ENCODE measurements around the gene TEX2. TPM values are rescaled to one million over a fixed set of nuclear protein-coding genes. Genes with fewer than 3 reads are reported as not detected.
"Not testable (repeated sequence)": the region's sequence is repeated elsewhere in the genome, so short reads cannot be mapped to it uniquely, and the experiment has no call there.

Gene TEX2
- total and polyA plus RNA-seq, 2 donors (not counting 3 experiments of a cell fraction or from before 2014, with no cell fraction given), result 13.3 to 25.8 TPM

GRCh38 chr17:64240741-64241347 lies 22.2 kb downstream of the TEX2 start:
- no peak for TF ChIP-seq MYC (IDR thresholded peaks at IDR 0.05; ENCODE audit: low read depth, low read length)
- peak; percentile 70 for FAIRE-seq
- ChIA-PET CTCF (interaction anchor here (0.9 to 2.9 kb wide), 10 partner anchors 10 to 107 kb away, joined by 3 to 8 read pairs (median 4); no protein-coding TSS in a partner anchor), POLR2A (interaction anchor here (1.2 kb wide), 1 partner anchor 96 kb away, joined by 3 read pairs; no protein-coding TSS in a partner anchor)
- Histone ChIP-seq H2AFZ (ENCODE audit: low read depth, low read length) (no peak overlapping the region), H4K20me1 (replicated peaks; ENCODE audit: control insufficient read depth, extremely low read depth, insufficient read depth, low read length) (no peaks in the 10 kb centered on the region), H3K4me1 (ENCODE audit: control insufficient read depth, extremely low read depth, insufficient read depth, low read length) (peaks cover 6% of the 10 kb centered on the region), H3K36me3 (ENCODE audit: control insufficient read depth in 2 of 2, extremely low read depth in 1 of 2, insufficient read depth in 2 of 2, low read length in 2 of 2) (no peaks in the 10 kb centered on the region), H3K27ac (ENCODE audit: insufficient read depth, low read depth, low read length) (no peak overlapping the region), H3K9ac (replicated peaks; ENCODE audit: extremely low read depth, insufficient read depth, low read length) (no peak overlapping the region), H3K4me2 (ENCODE audit: insufficient read depth, low read length) (no peak overlapping the region), H3K9me3 (replicated peaks; ENCODE audit: control insufficient read depth, insufficient read depth, low read length) (no peaks in the 10 kb centered on the region), H3K27me3 (ENCODE audit: control insufficient read depth in 2 of 2, insufficient read depth in 2 of 2, low read length in 2 of 2) (no peaks in the 10 kb centered on the region), H3K4me3 (replicated peaks in 1 of 3; ENCODE audit: insufficient read depth in 1 of 3, low read depth in 1 of 3, low read length in 3 of 3) (no peak overlapping the region), H3K79me2 (ENCODE audit: control insufficient read depth, insufficient read depth, low read length) (peaks cover 2% of the 10 kb centered on the region), H3K9me1 (replicated peaks; ENCODE audit: control insufficient read depth, extremely low read depth, insufficient read depth, low read length) (no peaks in the 10 kb centered on the region)
- dilution Hi-C loops (cut with MboI; ENCODE audit: extremely low pct_ligation_motif_present, low sequenced_read_pairs), result no loop called here
- intact Hi-C loops (cut with micrococcal nuclease), result no loop called here
- no TSS peak for BruUV-seq (replicated peaks)
- DNase-seq (ENCODE audit: low read depth, low spot score), result peak; percentile 75

- dilution Hi-C loops (cut with MboI; ENCODE audit: extremely low pct_ligation_motif_present, low sequenced_read_pairs) (no loop called here), intact Hi-C loops (cut with micrococcal nuclease) (no loop called here)
- POLR2A ChIA-PET, result no interaction called here
- H2AFZ ChIP-seq (ENCODE audit: low read depth, low read length), result no peak overlapping the region
- TF ChIP-seq, protein P1, sequence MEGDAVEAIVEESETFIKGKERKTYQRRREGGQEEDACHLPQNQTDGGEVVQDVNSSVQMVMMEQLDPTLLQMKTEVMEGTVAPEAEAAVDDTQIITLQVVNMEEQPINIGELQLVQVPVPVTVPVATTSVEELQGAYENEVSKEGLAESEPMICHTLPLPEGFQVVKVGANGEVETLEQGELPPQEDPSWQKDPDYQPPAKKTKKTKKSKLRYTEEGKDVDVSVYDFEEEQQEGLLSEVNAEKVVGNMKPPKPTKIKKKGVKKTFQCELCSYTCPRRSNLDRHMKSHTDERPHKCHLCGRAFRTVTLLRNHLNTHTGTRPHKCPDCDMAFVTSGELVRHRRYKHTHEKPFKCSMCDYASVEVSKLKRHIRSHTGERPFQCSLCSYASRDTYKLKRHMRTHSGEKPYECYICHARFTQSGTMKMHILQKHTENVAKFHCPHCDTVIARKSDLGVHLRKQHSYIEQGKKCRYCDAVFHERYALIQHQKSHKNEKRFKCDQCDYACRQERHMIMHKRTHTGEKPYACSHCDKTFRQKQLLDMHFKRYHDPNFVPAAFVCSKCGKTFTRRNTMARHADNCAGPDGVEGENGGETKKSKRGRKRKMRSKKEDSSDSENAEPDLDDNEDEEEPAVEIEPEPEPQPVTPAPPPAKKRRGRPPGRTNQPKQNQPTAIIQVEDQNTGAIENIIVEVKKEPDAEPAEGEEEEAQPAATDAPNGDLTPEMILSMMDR (IDR thresholded peaks at IDR 0.05; ENCODE audit: extremely low read depth in 1 of 2, insufficient read depth in 1 of 2, low read depth in 1 of 2, low read length in 2 of 2), result peak in 1 of 2 donors; percentile 17
- no peak for TF ChIP-seq EZH2 (IDR thresholded peaks at IDR 0.05; ENCODE audit: borderline replicate concordance, low read depth, low read length, severe bottlenecking)
- H3K9me3 ChIP-seq (replicated peaks; ENCODE audit: control insufficient read depth, insufficient read depth, low read length), result no peaks in the 10 kb centered on the region
- CTCF ChIA-PET, result interaction anchor here (0.7 to 2.9 kb wide), 11 partner anchors 10 to 212 kb away, joined by 3 to 8 read pairs (median 6); no protein-coding TSS in a partner anchor
- no peak overlapping the region for H3K27ac ChIP-seq (ENCODE audit: insufficient read depth, low read depth, low read length)
- H3K27me3 ChIP-seq (ENCODE audit: control insufficient read depth in 2 of 2, insufficient read depth in 2 of 2, low read length in 2 of 2), result no peaks in the 10 kb centered on the region
- H3K4me2 ChIP-seq (ENCODE audit: insufficient read depth, low read length), result no peak overlapping the region
- no peak overlapping the region for H3K9ac ChIP-seq (replicated peaks; ENCODE audit: extremely low read depth, insufficient read depth, low read length)
- no peak overlapping the region for H3K4me3 ChIP-seq (replicated peaks in 1 of 3; ENCODE audit: insufficient read depth in 1 of 3, low read depth in 1 of 3, low read length in 3 of 3)
- no peaks in the 10 kb centered on the region for H3K9me1 ChIP-seq (replicated peaks; ENCODE audit: control insufficient read depth, extremely low read depth, insufficient read depth, low read length)
- peaks cover 2% of the 10 kb centered on the region for H3K79me2 ChIP-seq (ENCODE audit: control insufficient read depth, insufficient read depth, low read length)
- FAIRE-seq, result peak; percentile 15
- no peaks in the 10 kb centered on the region for H3K36me3 ChIP-seq (ENCODE audit: control insufficient read depth in 2 of 2, extremely low read depth in 1 of 2, insufficient read depth in 2 of 2, low read length in 2 of 2)
- no peaks in the 10 kb centered on the region for H4K20me1 ChIP-seq (replicated peaks; ENCODE audit: control insufficient read depth, extremely low read depth, insufficient read depth, low read length)
- no TSS peak for BruUV-seq (replicated peaks)
- DNase-seq (ENCODE audit: low read depth, low spot score), result no peak
- peaks cover 6% of the 10 kb centered on the region for H3K4me1 ChIP-seq (ENCODE audit: control insufficient read depth, extremely low read depth, insufficient read depth, low read length)
These were observed 22.8 kb downstream of the TEX2 start for GRCh38 chr17:64240261-64240740.

DNA sequence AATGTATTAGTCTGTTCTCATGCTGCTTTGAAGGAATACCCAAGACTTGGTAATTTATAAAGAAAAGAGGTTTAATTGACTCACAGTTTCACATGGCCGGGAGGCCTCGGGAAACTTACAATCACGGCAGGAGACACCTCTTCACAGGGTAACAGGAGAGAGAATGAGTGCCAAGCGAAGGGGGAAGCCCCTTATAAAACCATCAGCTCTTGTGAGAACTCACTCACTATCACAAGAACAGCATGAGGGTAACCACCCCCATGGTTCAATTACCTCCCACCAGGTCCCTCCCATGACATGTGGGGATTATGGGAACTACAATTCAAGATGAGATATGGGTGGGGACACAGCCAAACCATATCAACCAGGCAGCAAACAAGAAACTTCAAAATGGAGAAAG lies 24.6 kb downstream of the TEX2 start:
- H3K4me3 ChIP-seq (replicated peaks in 1 of 3; ENCODE audit: insufficient read depth in 1 of 3, low read depth in 1 of 3, low read length in 3 of 3); H2AFZ ChIP-seq (ENCODE audit: low read depth, low read length); FAIRE-seq; H3K27ac ChIP-seq (ENCODE audit: insufficient read depth, low read depth, low read length); POLR2A ChIA-PET; H3K27me3 ChIP-seq (ENCODE audit: control insufficient read depth in 2 of 2, insufficient read depth in 2 of 2, low read length in 2 of 2); H3K9me1 ChIP-seq (replicated peaks; ENCODE audit: control insufficient read depth, extremely low read depth, insufficient read depth, low read length); dilution Hi-C loops (cut with MboI; ENCODE audit: extremely low pct_ligation_motif_present, low sequenced_read_pairs); H3K4me2 ChIP-seq (ENCODE audit: insufficient read depth, low read length); BruUV-seq (replicated peaks); intact Hi-C loops (cut with micrococcal nuclease); DNase-seq (ENCODE audit: low read depth, low spot score); H3K4me1 ChIP-seq (ENCODE audit: control insufficient read depth, extremely low read depth, insufficient read depth, low read length); H3K9me3 ChIP-seq (replicated peaks; ENCODE audit: control insufficient read depth, insufficient read depth, low read length); H3K36me3 ChIP-seq (ENCODE audit: control insufficient read depth in 2 of 2, extremely low read depth in 1 of 2, insufficient read depth in 2 of 2, low read length in 2 of 2); H3K79me2 ChIP-seq (ENCODE audit: control insufficient read depth, insufficient read depth, low read length); H4K20me1 ChIP-seq (replicated peaks; ENCODE audit: control insufficient read depth, extremely low read depth, insufficient read depth, low read length); H3K9ac ChIP-seq (replicated peaks; ENCODE audit: extremely low read depth, insufficient read depth, low read length): not testable (repeated sequence)
- CTCF ChIA-PET, result interaction anchor here (2.5 kb wide), 1 partner anchor 32 kb away, joined by 7 read pairs; no protein-coding TSS in a partner anchor

All from endothelial cell of umbilical vein (primary cell).